ENCODE measurements around the gene CSPG5. TPM values are rescaled to one million over a fixed set of nuclear protein-coding genes. Genes with fewer than 3 reads are reported as not detected.

CSPG5 gene
- total and polyA plus RNA-seq, 2 donors (not counting 1 experiment from before 2014, with no cell fraction given), result 0.04 to 0.99 TPM

DNA sequence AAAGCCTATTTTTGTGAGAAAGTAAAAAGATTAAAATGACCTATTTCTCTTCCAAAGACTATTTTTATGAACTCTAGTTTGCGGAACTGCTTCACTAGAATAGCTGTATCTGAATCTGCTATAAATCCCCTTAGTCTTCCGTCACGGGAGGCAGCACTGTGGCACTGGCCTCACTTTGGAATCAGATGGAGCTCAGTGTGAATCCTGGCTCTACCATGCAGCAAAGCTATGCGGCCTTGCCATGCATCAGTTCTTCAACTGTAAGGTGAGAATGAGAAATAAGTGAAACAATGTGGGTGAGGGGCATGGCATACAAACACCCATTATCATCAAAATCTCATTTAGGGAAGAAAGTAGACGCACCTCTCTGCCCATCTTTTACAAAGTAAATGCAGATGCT is 27.5 kb upstream of the CSPG5 start:
- H3K27ac ChIP-seq (ENCODE audit: low read length in 2 of 2), result no peak overlapping the region
- ChIA-PET CTCF (no interaction called here), POLR2A (no interaction called here)
- intact Hi-C loops (cut with micrococcal nuclease), result no loop called here
- no peak overlapping the region for H3K27ac Mint-ChIP-seq
- H2AFZ ChIP-seq (ENCODE audit: insufficient read depth, low read depth, low read length, poor library complexity, severe bottlenecking), result no peak overlapping the region
- no peaks in the 10 kb centered on the region for H3K9me3 Mint-ChIP-seq (ENCODE audit: insufficient read depth)
- no peaks in the 10 kb centered on the region for H3K27me3 ChIP-seq (replicated peaks in 1 of 4; ENCODE audit: control extremely low read depth in 1 of 4, control insufficient read depth in 3 of 4, insufficient read depth in 4 of 4, low read length in 3 of 4)
- no peaks in the 10 kb centered on the region for H3K4me1 ChIP-seq (ENCODE audit: control insufficient read depth in 2 of 2, insufficient read depth in 2 of 2, low read length in 2 of 2)
- H3K4me3 ChIP-seq (ENCODE audit: control extremely low read depth in 1 of 5, extremely low read depth in 1 of 5, insufficient read depth in 1 of 5, low read depth in 2 of 5, low read length in 4 of 5), result no peak overlapping the region
- H4K20me1 ChIP-seq (ENCODE audit: control insufficient read depth, insufficient read depth, low read length, poor library complexity, severe bottlenecking), result no peaks in the 10 kb centered on the region
- H3K36me3 ChIP-seq (replicated peaks in 1 of 2; ENCODE audit: control extremely low read depth in 1 of 2, control insufficient read depth in 1 of 2, extremely low read depth in 1 of 2, insufficient read depth in 2 of 2, low read length in 1 of 2), result peaks cover 14 to 82% of the 10 kb centered on the region in 2 experiments
- no peak overlapping the region for H3K9ac ChIP-seq (ENCODE audit: low read length)
- H3K79me2 ChIP-seq (ENCODE audit: control insufficient read depth, insufficient read depth, low read length), result peaks cover 32% of the 10 kb centered on the region
- H3K4me1 Mint-ChIP-seq, result no peaks in the 10 kb centered on the region
- ATAC-seq (ENCODE audit: low read depth) (no peak), DNase-seq (no peak)
- 100% methylated on average over 3 of the region's 5 CpGs for WGBS (ENCODE audit: insufficient coverage)
- no peaks in the 10 kb centered on the region for H3K27me3 Mint-ChIP-seq
- no peaks in the 10 kb centered on the region for H3K9me3 ChIP-seq (ENCODE audit: control extremely low read depth in 1 of 3, control insufficient read depth in 2 of 3, insufficient read depth in 1 of 3, low read length in 2 of 3)
- H3K4me3 Mint-ChIP-seq, result no peak overlapping the region
- H3K4me2 ChIP-seq (replicated peaks; ENCODE audit: low read depth, low read length, poor library complexity, severe bottlenecking), result no peak overlapping the region
- no peak for TF ChIP-seq EZH2 (IDR thresholded peaks at IDR 0.05; ENCODE audit: borderline replicate concordance, insufficient read depth, low read depth, low read length, poor library complexity, severe bottlenecking)
- TF ChIP-seq, protein P1, sequence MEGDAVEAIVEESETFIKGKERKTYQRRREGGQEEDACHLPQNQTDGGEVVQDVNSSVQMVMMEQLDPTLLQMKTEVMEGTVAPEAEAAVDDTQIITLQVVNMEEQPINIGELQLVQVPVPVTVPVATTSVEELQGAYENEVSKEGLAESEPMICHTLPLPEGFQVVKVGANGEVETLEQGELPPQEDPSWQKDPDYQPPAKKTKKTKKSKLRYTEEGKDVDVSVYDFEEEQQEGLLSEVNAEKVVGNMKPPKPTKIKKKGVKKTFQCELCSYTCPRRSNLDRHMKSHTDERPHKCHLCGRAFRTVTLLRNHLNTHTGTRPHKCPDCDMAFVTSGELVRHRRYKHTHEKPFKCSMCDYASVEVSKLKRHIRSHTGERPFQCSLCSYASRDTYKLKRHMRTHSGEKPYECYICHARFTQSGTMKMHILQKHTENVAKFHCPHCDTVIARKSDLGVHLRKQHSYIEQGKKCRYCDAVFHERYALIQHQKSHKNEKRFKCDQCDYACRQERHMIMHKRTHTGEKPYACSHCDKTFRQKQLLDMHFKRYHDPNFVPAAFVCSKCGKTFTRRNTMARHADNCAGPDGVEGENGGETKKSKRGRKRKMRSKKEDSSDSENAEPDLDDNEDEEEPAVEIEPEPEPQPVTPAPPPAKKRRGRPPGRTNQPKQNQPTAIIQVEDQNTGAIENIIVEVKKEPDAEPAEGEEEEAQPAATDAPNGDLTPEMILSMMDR (IDR thresholded peaks at IDR 0.05), result no peak

DNA sequence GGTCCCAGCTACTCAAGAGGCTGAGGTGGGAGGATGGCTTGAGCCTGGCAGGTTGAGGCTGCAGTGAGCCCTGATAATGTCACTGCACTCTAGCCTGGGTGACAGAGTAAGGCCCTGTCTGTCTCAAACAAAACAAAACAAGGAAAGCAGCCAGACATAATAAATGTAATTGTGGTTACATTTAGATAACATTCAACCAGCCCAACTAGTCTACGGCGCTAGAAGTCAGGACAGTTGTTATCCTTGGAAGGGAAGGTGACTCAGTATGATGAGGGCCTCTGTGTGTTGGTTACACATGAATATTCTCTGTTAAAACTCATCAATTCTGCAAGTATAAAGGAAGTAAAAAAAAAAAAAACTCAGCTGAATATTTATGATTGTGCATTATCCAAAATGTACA is 27.0 kb upstream of the CSPG5 start:
- peaks cover 32% of the 10 kb centered on the region for H3K79me2 ChIP-seq (ENCODE audit: control insufficient read depth, insufficient read depth, low read length)
- H3K9ac ChIP-seq (ENCODE audit: low read length), result no peak overlapping the region
- DNase-seq (no peak), ATAC-seq (ENCODE audit: low read depth) (no peak)
- intact Hi-C loops (cut with micrococcal nuclease), result no loop called here
- TF ChIP-seq, protein P1 (IDR thresholded peaks at IDR 0.05), result no peak
- TF ChIP-seq EZH2 (IDR thresholded peaks at IDR 0.05; ENCODE audit: borderline replicate concordance, insufficient read depth, low read depth, low read length, poor library complexity, severe bottlenecking), result no peak
- H3K9me3 ChIP-seq (ENCODE audit: control extremely low read depth in 1 of 3, control insufficient read depth in 2 of 3, insufficient read depth in 1 of 3, low read length in 2 of 3), result no peaks in the 10 kb centered on the region
- no peak overlapping the region for H3K27ac ChIP-seq (ENCODE audit: low read length in 2 of 2)
- H3K36me3 ChIP-seq (replicated peaks in 1 of 2; ENCODE audit: control extremely low read depth in 1 of 2, control insufficient read depth in 1 of 2, extremely low read depth in 1 of 2, insufficient read depth in 2 of 2, low read length in 1 of 2), result peaks cover 13 to 79% of the 10 kb centered on the region in 2 experiments
- Mint-ChIP-seq H3K4me1 (no peaks in the 10 kb centered on the region), H3K27ac (no peak overlapping the region), H3K4me3 (no peak overlapping the region), H3K9me3 (ENCODE audit: insufficient read depth) (no peaks in the 10 kb centered on the region), H3K27me3 (no peaks in the 10 kb centered on the region)
- H3K4me2 ChIP-seq (replicated peaks; ENCODE audit: low read depth, low read length, poor library complexity, severe bottlenecking), result no peak overlapping the region
- H4K20me1 ChIP-seq (ENCODE audit: control insufficient read depth, insufficient read depth, low read length, poor library complexity, severe bottlenecking), result no peaks in the 10 kb centered on the region
- no peak overlapping the region for H3K4me3 ChIP-seq (ENCODE audit: control extremely low read depth in 1 of 5, extremely low read depth in 1 of 5, insufficient read depth in 1 of 5, low read depth in 2 of 5, low read length in 4 of 5)
- ChIA-PET POLR2A (no interaction called here), CTCF (no interaction called here)
- no peaks in the 10 kb centered on the region for H3K27me3 ChIP-seq (replicated peaks in 1 of 4; ENCODE audit: control extremely low read depth in 1 of 4, control insufficient read depth in 3 of 4, insufficient read depth in 4 of 4, low read length in 3 of 4)
- H2AFZ ChIP-seq (ENCODE audit: insufficient read depth, low read depth, low read length, poor library complexity, severe bottlenecking), result no peak overlapping the region
- WGBS (ENCODE audit: insufficient coverage), result no CpG with 5 or more reads among the region's 2 CpGs
- no peaks in the 10 kb centered on the region for H3K4me1 ChIP-seq (ENCODE audit: control insufficient read depth in 2 of 2, insufficient read depth in 2 of 2, low read length in 2 of 2)
